GM12875 (cell line): ENCODE results near the gene NOTCH1.

ENCODE experiments used
- H3K4me3 ChIP-seq: one replicate; pipeline ENCODE4 v1.5.1; 2011; ENCODE audit warnings: low read depth, low read length, control low read depth
- CTCF ChIP-seq: IDR thresholded peaks from 2 replicates; pipeline ENCODE4 v1.5.1; 2011; ENCODE audit warnings: low read depth, mild to moderate bottlenecking, control low read depth, inconsistent platforms, low read length, moderate library complexity, borderline replicate concordance; ENCODE audit not compliant: insufficient read depth

Gene NOTCH1

GRCh38 chr9:136466155-136466541, 79.7 kb downstream of the NOTCH1 start:
- no peak overlapping the region for H3K4me3 ChIP-seq
- no peak for TF ChIP-seq CTCF

GRCh38 chr9:136465500-136466154, 80.2 kb downstream of the NOTCH1 start:
- TF ChIP-seq CTCF: no peak
- no peak overlapping the region for H3K4me3 ChIP-seq

GRCh38 chr9:136464241-136464640, 81.6 kb downstream of the NOTCH1 start:
- no peak overlapping the region for H3K4me3 ChIP-seq
- no peak for TF ChIP-seq CTCF

GRCh38 chr9:136463578-136463977, 82.3 kb downstream of the NOTCH1 start:
- TF ChIP-seq CTCF: no peak

GRCh38 chr9:136462664-136463063, 83.2 kb downstream of the NOTCH1 start:
- TF ChIP-seq CTCF: no peak
- H3K4me3 ChIP-seq: no peak overlapping the region

More at GRCh38 chr9:136463578-136463977, 82.3 kb downstream of the NOTCH1 start:
- H3K4me3 ChIP-seq: no peak overlapping the region

- no peak for TF ChIP-seq CTCF
- H3K4me3 ChIP-seq: no peak overlapping the region
Observed at GRCh38 chr9:136460772-136461325, 85.0 kb downstream of the NOTCH1 start.

GRCh38 chr9:136459425-136459824, 86.4 kb downstream of the NOTCH1 start:
- no peak for TF ChIP-seq CTCF
- no peak overlapping the region for H3K4me3 ChIP-seq
